ENCODE results near the gene PROM2. TPM values are rescaled to one million over a fixed set of nuclear protein-coding genes. Genes with fewer than 3 reads are reported as not detected.

Gene PROM2
- total RNA-seq, 4 donors from 2014 or later: 59.7 to 184 (median 83.5) TPM

- intact Hi-C loops (cut with DNase I): no loop called here
- no peak for DNase-seq
These were observed 1.5 kb upstream of the PROM2 start for GRCh38 chr2:95272781-95273180.

GRCh38 chr2:95273566-95274290 is 521 bp upstream of the PROM2 start:
- no peak for DNase-seq
- Histone ChIP-seq H3K9me3 (no peaks in the 10 kb centered on the region), H3K27ac (peak overlapping the region; percentile 85 to 96 (median 92)), H3K4me3 (peak overlapping the region in 3 of 4 donors; percentile 59 to 62 (median 61)), H3K36me3 (peaks cover 0 to 4% (median 2%) of the 10 kb centered on the region in 3 donors), H3K4me1 (peaks cover 17 to 51% (median 23%) of the 10 kb centered on the region in 3 donors), H3K27me3 (no peaks in the 10 kb centered on the region)
- TF ChIP-seq CTCF (IDR thresholded peaks at IDR 0.05) (no peak), POLR2A (IDR thresholded peaks at IDR 0.05) (no peak)
- WGBS, 2 donors: 60 to 75% methylated on average over 9 to 11 of the region's 11 CpGs
- intact Hi-C loops (cut with DNase I): no loop called here

More at GRCh38 chr2:95272781-95273180, 1.5 kb upstream of the PROM2 start:
- Histone ChIP-seq H3K27ac (no peak overlapping the region), H3K36me3 (no peaks in the 10 kb centered on the region), H3K27me3 (no peaks in the 10 kb centered on the region), H3K4me3 (no peak overlapping the region), H3K4me1 (peaks cover 17 to 41% (median 19%) of the 10 kb centered on the region in 3 donors), H3K9me3 (no peaks in the 10 kb centered on the region)
- TF ChIP-seq POLR2A (IDR thresholded peaks at IDR 0.05): no peak
- no peak for TF ChIP-seq CTCF (IDR thresholded peaks at IDR 0.05)
- WGBS, 2 donors: 100% methylated on average over 1 of the region's 1 CpG; no CpG with 5 or more reads in 1 of the 2 donors

GRCh38 chr2:95275151-95275515 is 884 bp downstream of the PROM2 start:
- no peak for TF ChIP-seq POLR2A (IDR thresholded peaks at IDR 0.05)
- TF ChIP-seq CTCF (IDR thresholded peaks at IDR 0.05): no peak
- no peaks in the 10 kb centered on the region for H3K27me3 ChIP-seq
- 20% methylated on average over 1 of the region's 4 CpGs; no CpG with 5 or more reads in 1 of the 2 donors for WGBS, 2 donors
- no peaks in the 10 kb centered on the region for H3K9me3 ChIP-seq
- H3K27ac ChIP-seq: peak overlapping the region; percentile 85 to 96 (median 92)
- intact Hi-C loops (cut with DNase I): no loop called here
- peaks cover 0 to 18% (median 8%) of the 10 kb centered on the region in 3 donors for H3K36me3 ChIP-seq
- peaks cover 17 to 60% (median 23%) of the 10 kb centered on the region in 3 donors for H3K4me1 ChIP-seq
- DNase-seq: no peak
- peak overlapping the region; percentile 57 to 62 (median 60) for H3K4me3 ChIP-seq

GRCh38 chr2:95275601-95276243 is 1.5 kb downstream of the PROM2 start:
- 72% methylated on average over 11 of the region's 28 CpGs; no CpG with 5 or more reads in 1 of the 2 donors for WGBS, 2 donors
- peaks cover 0 to 24% (median 10%) of the 10 kb centered on the region in 3 donors for H3K36me3 ChIP-seq
- intact Hi-C loops (cut with DNase I): no loop called here
- peak overlapping the region; percentile 85 to 96 (median 92) for H3K27ac ChIP-seq
- DNase-seq: no peak
- peaks cover 17 to 61% (median 23%) of the 10 kb centered on the region in 3 donors for H3K4me1 ChIP-seq
- TF ChIP-seq POLR2A (IDR thresholded peaks at IDR 0.05) (peak in 1 of 4 donors; percentile 21), CTCF (IDR thresholded peaks at IDR 0.05) (no peak)
- no peaks in the 10 kb centered on the region for H3K27me3 ChIP-seq
- H3K4me3 ChIP-seq: peak overlapping the region; percentile 57 to 62 (median 60)
- H3K9me3 ChIP-seq: no peaks in the 10 kb centered on the region
